NCI-H524 (cell line): ENCODE results near the gene IMPDH1.

ENCODE experiments used
- DNase-seq, 2 experiments: peaks; one replicate each; lab custom pipeline; 2025; lab: John Stamatoyannopoulos, UW

The IMPDH1 gene

DNA sequence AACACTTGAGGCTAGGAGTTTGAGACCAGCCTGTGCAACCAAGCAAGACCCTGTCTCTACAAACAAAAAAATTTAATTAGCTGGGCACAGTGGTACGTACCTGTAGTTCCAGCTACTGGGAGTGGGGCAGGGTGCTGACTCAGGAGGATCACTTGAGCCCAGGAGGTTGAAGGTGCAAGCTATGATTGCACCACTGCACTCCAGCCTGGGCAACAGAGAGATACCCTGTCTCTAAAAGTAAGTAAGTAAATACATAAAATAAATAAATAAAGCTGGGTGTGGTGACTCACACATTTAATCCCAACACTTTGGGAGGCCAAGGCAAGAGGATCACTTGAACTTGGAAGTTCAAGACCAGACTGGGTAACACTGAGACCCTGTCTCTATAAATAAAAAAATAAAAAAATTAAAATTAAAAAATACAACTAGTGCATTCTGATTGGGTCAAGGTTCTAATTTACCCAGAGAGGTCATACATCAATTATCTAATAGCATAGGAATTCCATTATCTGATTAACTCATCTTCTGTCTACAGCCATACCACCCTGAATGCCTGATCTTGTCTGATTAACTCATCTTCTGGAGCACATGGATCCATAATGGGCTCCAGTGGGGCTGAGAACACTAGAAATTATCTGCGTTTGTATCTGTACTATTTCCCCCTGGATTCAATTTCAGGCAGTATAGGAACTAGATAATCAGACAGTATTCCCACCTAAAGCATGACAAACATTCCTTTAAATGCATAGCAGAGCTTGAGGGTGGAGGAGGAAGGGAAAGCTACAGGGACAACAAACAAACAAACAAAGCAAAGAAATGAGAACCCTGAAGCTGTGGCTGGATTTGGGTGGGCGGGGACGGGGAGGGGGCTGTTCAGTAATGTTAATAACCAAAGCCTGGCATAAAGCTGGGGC is 24.9 kb upstream of the IMPDH1 start:
- DNase-seq = no peak

DNA sequence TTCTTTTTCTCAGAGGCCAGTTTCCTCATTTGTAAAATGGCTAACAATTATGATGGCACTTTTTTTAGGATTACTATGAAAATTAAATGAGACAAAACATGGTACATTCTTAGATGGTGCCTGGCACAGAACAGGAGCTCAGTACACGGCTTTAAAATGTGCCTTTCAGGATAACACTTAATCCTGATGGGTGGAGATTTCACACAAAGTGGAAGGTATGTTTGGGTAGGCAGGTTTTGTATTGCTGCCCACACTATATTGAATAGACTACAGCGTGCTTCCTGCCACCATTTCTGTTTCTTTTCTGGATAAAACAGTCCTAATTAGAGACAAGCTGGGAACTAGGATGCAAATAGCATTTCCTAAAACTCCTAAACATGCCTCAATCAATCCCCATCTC is 22.0 kb upstream of the IMPDH1 start:
- no peak for DNase-seq

DNA sequence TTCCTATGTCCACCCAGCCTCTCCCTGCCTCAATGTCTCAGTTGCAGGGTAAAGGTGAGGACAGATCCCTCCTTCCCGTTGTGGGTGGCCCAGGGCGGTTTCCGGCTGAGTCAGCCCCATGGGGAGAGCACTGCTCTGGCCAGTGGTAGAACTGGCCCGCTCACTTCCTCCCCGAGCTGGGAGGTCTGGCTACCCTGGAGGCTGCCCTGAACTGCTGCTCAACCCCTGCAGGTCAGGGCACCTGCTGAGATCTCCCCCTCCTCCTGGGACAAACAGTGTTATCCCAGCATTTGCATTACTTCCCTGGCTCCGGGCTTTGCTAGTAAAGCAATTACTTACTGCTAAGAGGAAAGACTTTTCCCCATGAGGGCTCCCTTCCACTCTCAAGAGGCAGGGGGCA is 21.4 kb upstream of the IMPDH1 start:
- no peak for DNase-seq

GRCh38 chr7:128430207-128430606 is 20.4 kb upstream of the IMPDH1 start:
- DNase-seq = peak in 1 of 2 experiments; percentile 11

GRCh38 chr7:128427289-128427891 is 17.6 kb upstream of the IMPDH1 start:
- DNase-seq = peak in 1 of 2 experiments; percentile 65

DNA sequence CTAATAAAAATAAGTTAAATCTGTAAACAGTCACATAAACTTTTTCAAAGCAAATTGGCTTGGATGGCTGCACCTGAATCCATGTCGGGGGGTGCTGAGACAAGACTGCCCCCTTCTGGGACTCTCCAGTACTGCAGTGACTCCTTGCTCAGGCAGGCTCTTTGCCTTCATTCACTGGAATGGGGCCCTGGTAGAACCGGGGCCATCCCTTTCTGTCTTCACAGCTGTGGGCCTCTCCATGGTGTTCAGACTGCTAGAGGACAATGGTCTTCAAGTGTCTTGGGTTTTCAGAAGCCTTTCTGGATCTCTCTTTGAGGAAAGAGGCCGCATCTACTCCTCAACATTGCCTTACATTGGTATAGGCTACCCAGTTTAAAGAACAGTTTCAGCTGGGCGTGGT is 16.1 kb upstream of the IMPDH1 start:
- peak in 1 of 2 experiments; percentile 57 for DNase-seq

DNA sequence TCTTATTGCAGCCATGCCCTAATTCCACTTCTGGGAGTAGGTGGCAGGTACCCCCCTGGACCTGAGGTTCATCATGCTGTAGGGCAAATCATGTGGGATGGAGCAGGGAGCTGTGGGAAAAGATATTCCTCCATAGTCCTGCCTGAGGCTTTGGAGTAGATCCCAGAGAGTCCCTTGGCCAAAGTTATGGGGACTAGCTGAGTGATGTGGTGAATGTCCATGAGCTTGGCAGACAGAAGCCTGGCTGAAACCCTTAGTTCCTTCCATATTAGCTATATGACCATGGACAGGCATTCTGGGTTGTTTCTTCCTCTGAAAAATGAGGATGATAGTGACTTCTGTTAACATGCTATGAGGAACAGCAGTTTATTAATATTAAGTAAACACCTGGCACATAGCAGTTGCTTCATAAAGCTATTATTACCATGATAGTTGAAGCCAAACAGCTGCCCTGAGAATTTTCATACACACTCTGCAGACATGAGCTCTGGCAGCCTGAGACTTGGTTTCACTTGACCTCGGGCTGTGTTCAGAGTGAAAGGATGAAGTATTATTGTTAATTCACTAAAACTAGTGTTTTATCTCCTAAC is 15.0 kb upstream of the IMPDH1 start:
- DNase-seq = no peak

- peak in 1 of 2 experiments; percentile 16 for DNase-seq
Measured at GRCh38 chr7:128422842-128423241, 13.1 kb upstream of the IMPDH1 start.

GRCh38 chr7:128422037-128422436 is 12.3 kb upstream of the IMPDH1 start:
- no peak for DNase-seq

- DNase-seq = no peak
Measured at GRCh38 chr7:128421384-128421783, 11.6 kb upstream of the IMPDH1 start.

- DNase-seq = no peak
Measured at GRCh38 chr7:128420773-128421172, 11.0 kb upstream of the IMPDH1 start.

DNA sequence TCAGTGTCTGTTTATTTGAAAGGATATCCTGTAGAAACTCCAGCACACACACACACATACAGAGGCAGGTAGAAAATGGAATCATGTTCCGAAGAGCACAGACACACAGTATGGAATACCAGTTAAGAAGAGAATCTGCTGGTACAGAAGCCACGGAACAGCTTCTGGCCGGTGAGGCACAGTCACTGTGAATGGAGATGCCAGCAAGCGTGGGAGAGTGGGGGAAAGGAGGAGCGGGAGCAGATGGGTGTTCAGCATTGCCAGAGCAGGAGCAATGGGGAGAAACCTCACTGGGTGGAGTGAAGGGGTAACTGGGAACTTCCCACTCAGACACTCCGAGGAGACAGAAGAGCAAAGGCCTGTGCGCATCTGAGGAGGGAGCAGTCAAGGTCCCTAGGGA is 9.5 kb upstream of the IMPDH1 start:
- DNase-seq = no peak

DNA sequence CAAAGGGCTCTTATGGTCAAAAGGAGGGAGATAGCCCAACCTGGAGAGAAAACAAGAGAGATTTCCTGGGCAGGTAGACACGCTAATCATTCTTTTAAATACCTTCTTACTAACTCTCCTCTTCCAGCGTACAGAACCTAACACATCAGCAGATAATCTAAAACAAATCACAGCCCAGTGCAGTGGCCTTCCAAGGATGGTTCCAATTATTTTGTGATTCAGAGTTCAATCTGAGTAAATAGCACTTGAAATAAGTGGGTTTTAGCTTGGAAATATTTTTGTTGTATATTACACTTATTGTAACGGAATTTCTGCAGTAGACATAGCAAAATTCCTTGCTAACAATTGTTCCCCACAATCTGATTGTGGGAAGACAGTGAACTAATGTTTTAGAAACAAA is 7.3 kb upstream of the IMPDH1 start:
- DNase-seq = no peak

DNA sequence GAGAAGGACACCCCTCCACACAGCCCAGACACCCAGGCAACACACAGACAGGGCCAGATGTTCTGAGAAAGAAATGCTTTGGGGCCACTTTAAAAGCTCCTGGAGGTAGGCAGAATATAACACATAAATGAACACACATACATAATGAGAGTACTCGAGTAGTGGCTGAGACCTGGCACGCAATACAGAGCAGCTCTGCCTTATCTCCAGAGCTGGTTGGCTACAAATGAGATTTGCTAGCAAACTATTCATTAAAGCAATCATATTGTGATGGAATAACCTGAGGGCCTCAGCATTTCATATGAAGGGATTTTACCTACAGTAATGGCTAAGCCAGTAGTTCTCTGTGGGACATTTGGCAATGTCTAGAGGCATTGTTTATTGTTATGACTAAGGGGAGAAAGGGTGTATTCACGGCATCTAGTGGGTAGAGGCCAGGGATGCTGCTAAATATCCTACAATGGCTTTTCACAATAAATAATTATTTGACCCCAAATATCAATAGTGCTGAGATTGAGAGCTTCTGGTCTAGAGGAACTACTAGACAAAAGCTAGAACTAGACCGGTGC is 5.5 kb upstream of the IMPDH1 start:
- no peak for DNase-seq

- peak in 1 of 2 experiments; percentile 62 for DNase-seq
Measured at GRCh38 chr7:128410451-128410753, 620 bp upstream of the IMPDH1 start.

GRCh38 chr7:128408709-128409595 is 830 bp downstream of the IMPDH1 start:
- DNase-seq = peak; percentile 87 to 95

DNA sequence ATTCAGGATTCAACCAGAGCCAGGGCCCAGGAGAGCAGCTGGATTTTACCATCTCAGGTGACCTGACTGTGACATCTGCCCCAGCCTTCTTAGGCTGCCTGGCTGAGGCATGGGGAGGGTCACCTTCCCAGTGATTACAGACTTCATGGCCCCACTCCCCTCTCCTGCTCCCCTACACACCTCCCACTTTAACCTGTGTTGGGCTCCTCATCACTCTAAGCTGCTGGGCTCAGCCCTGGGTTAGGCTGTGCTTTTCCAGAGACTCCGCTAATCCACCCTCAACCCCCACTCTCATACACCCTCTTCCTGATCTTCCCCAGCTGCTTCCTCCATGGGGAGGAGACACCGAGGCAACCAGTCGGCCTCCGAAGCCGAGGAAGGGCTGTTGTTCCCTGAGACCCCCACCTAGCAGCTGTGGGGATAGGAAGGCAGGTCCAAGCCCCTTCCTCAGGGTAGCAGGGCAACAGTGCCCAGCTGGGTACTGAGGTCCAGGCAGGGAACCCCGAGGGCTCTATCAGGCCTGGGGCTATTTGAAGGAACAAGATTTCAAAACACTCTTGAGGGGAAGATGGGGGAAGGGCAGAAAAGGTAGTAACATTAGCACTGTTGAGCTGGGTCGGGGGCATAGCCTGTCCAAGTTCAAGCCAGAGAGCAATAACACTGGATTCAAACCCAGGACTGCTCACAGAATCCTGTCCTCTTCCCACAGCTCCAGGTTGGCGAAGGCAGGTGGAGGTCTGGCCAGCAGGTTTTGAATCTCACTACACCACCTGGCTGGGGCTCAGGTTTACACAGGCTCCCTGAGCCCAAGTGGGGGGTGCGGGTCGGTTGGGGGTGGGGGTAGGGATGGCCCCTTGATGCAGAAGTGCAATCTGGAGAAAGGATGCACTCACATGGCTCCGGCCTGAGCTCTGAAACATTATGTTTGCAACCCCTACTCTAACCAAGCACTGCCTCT is 1.8 kb downstream of the IMPDH1 start:
- peak; percentile 80 to 88 for DNase-seq

DNA sequence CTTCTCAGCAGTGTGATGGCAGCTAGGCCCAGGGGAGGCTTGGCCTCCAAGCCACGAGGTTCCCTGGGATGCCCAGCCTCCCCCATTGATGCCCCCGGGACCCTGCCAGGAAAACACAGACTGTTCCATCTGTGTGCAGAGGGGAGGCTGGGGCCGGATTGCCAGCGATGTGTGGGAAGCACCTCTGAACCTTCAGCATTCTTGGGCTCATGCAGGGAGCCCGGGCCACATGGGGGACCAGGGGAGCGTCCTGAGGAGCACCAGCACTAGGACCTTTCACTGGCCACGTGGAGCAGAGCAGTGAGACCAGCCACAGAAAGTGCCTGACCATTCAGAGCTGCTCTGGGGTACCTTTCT is 2.6 kb downstream of the IMPDH1 start:
- DNase-seq = no peak

DNA sequence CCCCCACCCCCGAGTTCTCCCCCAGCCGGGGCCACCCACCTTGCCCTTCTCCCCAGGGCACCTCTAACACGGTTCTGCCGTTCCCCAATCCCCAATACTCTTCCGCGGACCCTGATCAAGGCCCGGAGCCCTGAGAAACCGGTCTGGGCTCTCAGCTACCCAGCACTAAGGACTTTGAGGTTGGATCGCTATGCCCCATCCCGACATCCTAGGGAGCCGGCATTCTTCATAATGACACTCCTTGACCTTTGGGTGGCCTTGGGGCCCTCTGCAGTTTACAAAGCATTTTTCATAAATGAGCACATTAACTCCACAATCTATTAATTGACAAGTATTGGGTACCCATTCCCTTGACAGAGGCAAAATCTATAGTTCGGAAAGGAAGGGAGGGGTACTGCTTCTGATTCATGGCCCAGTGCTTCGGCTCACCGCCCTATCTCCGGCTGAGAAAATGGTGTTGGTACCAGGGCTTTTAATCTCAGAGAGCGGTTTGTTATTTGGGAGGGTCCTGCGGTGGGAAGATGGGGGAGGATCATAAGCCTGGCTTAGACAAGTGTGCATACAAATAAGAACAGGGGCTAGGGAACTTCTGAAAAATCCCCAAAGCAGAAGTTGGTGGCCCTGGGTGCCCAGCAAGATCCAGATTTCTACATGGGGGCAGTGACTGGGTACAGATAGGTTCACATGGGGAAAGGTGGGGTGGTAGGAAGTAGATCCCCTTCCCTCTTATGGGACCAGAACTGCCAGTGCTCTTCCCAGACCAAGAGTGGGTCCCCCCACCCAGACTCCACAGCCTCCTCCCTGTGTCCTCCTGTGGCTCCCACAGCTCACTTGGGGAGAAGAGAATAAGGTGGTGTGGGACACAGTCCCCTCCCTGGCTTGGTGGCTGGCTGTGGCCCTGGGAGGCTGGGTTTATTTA is 3.2 kb downstream of the IMPDH1 start:
- DNase-seq = no peak
